D721Med (cell line): ENCODE data around the gene TMEM52B.

Experiments
- DNase-seq: peaks from one replicate; pipeline ENCODE4 v3.0.0; 2011; ENCODE audit warnings: low spot score; ENCODE audit not compliant: insufficient read length
- FAIRE-seq: peaks from 2 replicates; lab custom pipeline; 2011; peaks lifted over from hg19 to GRCh38; lab: Jason Lieb, UNC
- CTCF ChIP-seq: IDR thresholded peaks from 2 replicates; pipeline ENCODE4 v1.5.1; 2012; ENCODE audit warnings: mild to moderate bottlenecking, control low read depth; ENCODE audit not compliant: insufficient read depth; ENCODE audit errors: missing control alignments

Gene TMEM52B

DNA sequence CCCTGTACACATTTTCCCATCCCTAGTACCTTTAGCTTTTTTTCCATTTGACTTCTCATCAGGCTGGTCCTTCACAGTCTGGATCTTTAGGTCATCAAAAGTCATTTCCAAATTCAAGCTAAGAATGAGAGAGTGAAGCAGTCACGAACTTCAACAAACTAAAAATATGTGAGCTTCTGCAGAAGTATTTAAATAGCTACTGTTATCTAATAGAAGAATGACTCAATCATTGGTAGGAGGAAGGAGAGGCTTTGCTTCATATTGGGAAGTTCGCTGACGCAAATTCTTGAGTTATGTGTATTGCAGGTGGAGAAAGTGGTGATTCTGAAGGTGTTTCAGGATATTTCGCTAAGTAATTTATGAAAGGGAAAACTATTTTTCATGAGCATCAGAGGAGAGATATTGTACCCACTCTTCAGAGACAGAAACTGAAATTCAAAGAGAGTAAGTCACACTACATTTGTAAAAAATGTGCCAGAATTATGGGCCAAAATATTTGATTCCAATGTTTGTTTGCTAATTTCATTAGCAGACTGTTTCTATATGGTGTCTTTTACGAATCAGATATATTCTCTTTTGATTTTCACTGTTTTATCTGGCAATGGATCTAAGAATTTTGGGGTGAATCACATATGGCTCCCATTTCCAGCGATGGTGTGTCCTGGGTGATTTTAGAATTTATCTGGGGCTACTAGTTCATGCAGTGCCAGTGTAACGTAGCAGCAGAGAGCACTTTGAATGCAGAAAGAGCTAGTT is 6.7 kb upstream of the TMEM52B start, which contains the start of gene OLR1:
TSS of gene OLR1 (minus strand) at position 160 of the 756 bp plus-strand sequence. CDS start at position 105, 55 bp downstream.
- no peak for TF ChIP-seq CTCF
- DNase-seq (no peak), FAIRE-seq (no peak)

DNA sequence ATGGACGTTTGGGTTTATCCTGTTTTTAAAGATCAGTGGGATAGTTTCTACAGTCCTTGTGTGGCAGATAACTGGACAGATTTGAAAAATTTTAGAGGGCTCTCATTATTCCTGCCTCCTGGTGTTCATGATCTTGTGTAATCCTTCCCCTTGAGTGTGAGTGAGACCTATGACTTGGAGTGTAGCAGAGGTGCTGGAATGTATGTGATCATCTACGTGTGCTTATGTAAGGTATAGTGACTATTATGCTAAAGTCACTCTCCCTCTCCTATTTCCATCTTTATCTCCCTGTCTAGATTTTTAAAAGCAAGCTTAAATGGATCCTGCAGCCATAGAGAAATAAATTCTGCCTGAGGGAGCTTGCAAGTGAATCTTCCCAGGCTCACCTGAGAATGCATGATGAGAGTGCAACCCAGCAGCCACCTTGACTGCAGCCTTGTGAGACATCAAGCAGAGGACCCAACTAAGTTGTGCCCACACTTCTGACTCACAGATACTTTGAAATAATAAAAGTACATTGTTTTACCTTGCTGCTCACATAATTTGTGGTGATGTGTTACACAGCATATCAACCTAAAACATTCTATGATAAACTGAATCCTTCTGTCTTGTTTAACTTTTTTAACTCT is 3.7 kb upstream of the TMEM52B start:
- no peak for DNase-seq
- TF ChIP-seq CTCF: no peak

DNA sequence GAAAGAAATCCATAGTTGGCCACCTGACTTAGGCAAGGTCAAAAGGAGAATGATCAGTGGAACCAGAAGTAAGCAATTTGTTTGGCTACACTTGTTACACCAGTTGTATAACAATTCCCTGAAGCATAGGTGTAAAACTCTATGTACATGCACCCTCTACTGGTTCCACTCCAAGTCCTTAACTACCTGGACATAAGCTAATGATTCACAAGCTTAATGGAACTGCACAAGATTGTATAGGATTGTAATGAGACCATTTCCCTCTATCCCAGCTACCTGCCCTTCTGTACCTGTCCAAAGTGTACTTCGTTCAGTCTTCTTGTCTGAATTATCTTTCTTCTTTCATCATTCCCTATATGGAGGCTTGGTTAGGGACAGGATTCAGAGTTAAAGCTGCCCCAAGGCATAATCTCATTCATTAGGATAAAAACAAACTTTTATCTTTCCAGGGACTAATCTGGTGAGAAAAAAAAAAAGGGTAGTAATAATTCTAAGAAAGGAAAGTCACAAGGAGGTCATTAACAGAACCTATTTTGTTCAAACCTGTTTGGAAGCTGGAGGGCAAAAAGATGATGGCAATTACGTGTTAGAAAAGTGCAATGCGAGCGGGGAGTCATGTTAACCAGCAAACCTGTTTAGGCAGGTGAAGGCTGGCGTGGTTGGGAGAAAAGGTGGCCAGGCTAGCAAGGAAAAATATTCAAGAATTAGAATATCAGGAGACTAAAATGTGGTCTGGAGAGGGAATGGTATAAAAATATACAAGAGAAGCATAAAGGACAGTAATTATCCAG is 2.8 kb upstream of the TMEM52B start:
- no peak for TF ChIP-seq CTCF
- DNase-seq (no peak), FAIRE-seq (no peak)

More for the DNA sequence above, 3.7 kb upstream of the TMEM52B start:
- FAIRE-seq: no peak

DNA sequence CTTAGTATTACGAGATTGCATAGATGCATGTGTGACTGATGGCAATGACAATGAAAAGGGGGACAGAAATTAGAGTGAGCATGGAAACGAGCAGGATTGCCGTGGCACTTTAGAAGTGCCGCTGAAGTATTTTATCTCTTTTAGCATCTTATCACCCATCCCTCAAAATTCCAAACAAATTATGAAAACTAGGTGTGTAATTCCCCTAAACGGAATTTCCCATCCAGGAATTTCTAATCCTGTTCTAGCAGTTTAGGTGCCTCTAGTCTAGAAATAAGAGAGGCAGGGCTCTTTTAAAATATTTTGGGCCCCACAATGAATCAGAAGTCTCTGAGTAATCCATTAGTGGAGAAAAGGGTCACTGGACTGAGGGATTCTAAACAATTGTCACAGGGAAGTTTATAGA is 947 bp downstream of the TMEM52B start:
- TF ChIP-seq CTCF: no peak
- FAIRE-seq (no peak), DNase-seq (no peak)

DNA sequence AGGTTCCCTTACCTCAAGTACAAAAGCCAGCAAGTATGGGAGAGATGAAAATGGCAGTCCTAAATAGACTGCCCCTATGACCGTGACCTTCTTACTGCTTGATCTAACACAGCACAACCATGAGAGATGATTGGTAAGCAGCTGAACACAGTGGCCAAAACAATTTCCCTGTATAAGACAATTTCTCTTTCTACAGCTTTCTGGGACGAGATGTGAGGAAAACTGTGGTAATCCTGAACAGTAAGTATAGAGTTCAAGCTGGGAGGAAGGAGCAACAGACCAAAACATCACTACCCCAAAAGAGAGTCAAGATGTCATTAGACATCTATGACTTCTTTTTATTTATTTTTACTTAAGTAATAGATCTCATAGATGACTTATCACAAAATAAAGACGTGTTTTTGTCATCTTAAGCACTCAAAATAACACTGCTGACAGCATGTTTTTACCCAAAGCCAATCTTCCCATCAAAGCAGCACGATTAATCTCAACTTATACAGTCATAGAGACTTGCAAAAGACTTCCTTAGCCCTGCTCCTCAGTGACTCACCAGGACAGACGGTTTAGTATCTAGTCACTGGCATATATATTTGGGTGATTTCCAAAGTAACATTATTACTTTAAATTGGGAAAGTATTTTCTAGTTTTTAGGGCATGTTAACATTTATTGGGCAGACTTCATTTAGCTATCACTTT is 3.7 kb downstream of the TMEM52B start:
- FAIRE-seq (no peak), DNase-seq (no peak)
- no peak for TF ChIP-seq CTCF

- no peak for FAIRE-seq
- no peak for DNase-seq
- TF ChIP-seq CTCF: no peak
These were observed 5.5 kb downstream of the TMEM52B start for GRCh38 chr12:10184261-10184843.
